Activated CD4-positive, alpha-beta T cell treated with anti-CD3 and anti-CD28 coated beads for 48 hours (primary cell): ENCODE results near the gene GPR158.

Experiments
- DNase-seq: peaks from one replicate; pipeline ENCODE4 v3.0.0-alpha.2; 2020

Gene GPR158

DNA sequence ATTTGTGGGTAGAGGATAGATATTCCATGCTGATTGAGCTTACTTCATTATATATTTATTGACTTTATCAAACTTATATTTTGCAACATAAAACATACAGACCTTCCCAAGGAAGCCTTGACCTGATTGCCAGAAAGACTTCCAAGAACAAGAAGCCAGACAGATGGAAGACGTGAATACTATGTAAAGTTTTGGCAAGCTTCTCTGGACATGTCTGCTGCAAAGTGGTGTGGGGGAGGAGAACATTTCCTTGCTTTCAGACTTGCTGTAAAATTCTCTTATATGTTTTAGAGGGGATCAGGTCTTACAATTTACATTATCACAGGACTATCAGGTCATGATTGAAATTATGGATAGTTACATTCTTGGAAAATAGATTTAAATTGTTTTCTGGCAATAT, 23.4 kb downstream of the GPR158 start:
- DNase-seq: no peak

DNA sequence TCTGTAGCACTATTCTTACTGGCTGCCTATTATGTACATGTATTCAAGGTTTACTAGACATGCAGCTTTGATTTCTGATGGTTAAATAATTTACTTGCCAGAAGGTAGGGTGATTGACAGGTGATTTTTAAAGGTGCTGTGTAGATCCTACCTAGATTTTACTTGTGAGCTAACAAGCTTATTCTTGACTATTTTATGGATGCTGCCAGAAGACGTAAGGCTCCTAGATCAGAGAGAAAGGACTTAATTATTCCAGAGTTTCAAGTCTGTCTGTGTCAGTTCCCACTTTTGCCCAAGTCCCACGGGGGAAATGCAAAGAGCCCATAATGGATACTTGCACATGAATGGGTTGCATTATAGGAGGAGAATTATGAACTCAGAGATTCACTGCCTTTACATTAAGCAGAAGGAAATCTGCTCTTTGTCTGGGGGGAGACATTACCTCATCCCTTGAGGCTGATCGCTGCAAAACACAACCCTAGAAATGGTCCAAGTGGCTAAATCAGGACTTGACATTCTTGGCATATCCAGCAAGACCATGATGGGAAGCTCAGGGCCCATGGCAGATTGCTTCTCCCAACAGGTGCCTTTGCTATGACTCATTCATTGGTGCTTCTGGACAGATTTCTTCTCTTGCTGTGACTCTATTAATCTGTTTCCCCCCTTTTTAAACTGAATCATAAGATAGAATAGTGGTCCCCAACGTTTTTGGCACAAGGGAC, 32.1 kb downstream of the GPR158 start:
- DNase-seq: no peak

DNA sequence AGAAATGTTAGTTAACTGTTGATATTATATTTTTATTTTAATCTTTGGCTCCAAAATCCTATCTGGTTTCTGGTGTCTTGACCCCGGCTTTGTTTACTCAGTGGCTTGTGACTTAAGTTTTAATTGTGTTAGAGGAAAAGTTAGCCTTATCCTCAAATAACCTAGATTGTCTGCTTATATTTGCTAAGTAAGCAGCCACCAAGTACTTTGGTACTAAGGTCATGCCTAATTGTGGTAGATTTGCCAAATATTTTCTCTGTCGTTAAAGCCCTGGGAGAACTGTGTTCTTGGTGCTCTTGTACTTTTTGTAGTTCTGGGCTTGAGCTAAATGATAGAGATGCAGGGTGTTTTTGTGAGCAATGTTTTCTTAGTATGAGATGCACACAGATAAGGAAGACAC, 34.8 kb downstream of the GPR158 start:
- DNase-seq: no peak

DNA sequence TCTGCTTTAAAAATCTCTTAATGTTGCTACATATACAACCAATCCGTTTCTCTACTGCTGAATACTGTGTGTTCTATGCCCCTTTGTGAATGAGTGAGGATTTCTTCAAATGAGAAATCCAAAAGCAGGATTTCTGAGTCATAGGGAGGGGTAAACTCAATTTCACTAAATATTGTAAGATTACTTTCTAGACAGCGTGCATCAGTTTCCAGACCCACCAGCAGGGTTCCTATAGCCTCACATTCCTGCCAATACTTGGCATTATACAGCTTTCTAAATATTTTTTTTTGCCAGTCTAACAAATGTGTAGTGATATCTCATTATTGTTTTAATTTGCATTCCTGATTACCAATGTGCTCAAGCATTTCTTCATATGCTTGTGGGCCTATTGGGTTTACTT, 35.5 kb downstream of the GPR158 start:
- DNase-seq: no peak

DNA sequence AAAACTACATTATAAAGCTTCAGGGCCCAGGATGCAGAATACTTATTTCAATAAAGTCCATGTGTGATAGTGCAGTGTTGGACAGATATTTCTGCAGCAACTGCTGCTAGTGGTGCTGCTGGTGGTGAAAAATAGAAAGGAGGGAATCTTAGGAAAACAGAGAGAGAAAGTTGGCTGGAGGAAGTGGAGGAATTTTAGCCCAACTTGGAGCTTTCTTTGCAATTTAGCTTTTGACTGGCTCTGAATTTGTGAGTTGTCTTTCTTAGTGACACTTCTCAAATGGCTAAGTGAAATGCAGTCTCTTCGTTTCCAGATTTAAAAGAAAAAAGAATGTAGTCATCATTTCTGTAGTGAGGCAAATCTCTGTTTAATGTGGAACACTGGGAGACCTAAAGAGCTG, 45.4 kb downstream of the GPR158 start:
- DNase-seq: no peak

DNA sequence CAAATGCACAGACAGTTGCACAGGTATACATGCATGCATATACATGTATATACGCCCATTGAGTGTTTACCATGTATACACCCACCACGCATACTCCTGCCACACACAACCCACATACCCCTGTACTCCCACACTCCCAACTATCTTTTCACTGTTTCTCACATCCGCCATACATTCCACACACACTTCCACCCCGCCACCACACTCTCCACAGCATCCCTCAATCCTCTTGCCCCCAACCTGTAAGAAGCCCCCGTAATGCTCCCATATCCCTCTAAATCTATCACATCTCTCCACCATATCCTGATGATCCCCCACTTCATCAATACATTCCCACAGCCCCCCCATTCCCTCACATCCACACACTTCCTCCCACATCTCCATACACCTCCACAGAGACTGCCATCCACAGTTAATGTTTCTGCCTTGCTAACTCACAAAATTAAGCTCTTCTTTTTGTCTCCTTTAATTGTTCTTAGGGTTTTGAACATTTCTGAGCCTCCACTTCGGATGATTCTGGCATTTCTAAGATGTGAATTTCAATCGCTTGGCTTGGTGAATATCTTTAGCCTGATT, 47.4 kb downstream of the GPR158 start:
- no peak for DNase-seq

DNA sequence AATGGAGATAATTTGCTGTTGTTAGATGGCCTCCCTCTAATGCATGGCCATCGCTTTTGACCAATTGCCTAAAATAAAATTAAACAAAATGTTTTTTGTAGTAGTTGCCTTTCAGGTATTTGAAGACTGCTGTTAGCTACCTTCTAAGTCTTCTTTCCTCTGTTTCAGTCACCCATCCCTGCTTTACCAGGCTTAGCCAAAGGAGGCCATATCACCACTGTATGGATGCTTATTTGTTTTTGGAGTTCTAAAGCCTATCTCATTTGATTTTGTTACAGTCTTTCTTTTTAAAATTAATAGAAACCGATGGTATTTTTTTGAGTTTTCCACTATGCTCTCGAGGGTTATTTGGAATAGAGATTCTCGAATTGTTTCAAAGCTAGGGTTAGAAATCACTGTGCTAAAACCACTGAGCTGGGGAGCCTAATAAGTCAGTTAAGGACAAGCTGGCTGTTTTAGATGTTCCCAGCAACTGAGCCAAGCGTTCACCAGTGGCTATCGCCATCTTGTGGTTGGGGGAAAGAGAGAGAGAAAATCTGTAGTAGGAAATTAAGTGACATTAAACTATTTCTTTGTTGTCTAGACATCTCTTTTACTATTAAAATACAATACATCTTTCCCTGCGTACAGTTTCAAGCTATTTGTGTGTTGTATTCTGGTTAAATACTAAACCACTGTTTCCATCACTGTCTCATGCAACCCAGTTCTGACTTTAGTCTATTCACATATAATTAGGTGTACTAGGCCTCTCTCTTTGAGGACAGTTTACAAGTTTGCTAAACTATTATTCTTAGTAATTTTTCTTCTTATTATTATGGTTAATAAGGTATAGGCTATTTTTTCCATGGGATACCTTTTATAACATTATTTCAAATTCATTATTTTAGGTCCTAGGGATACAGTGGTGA, 52.2 kb downstream of the GPR158 start:
- peak; percentile 17 for DNase-seq

DNA sequence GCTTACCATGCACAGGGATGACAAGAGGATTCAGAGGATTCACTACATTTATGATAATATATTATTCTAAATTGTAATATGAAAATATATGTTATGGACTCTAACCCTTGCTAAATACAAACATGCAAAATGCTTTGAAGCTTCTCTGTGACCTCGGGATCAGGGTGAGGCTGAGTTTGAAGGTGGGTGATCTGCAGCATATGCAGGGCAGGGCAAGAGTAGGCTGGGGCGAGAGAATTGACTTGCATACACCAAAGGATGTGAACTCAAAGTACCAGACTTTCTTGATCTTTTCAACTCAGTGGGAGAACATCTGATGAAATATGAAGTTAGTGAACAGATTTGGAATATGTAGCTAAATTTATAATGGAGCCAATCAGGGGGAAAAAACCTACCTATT, 57.0 kb downstream of the GPR158 start:
- DNase-seq: no peak

DNA sequence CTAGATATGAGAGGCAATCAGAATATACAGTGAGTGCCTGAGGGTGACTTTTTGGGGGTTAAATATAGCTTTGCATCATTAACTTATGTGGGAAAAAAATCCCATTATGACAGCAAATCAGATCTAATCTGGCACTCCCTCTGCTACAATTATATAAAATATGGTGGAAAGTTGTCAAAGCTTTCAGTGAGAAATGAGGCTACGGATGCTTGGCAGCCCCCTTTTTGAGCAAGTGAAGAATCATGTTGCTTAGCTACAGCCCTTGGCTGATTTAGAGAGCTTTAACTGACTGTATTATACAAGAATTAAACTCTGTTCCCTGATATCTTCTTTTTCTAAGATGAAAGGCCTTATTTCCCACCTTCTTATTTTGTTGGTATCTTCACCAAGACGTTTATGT, 57.4 kb downstream of the GPR158 start:
- no peak for DNase-seq

DNA sequence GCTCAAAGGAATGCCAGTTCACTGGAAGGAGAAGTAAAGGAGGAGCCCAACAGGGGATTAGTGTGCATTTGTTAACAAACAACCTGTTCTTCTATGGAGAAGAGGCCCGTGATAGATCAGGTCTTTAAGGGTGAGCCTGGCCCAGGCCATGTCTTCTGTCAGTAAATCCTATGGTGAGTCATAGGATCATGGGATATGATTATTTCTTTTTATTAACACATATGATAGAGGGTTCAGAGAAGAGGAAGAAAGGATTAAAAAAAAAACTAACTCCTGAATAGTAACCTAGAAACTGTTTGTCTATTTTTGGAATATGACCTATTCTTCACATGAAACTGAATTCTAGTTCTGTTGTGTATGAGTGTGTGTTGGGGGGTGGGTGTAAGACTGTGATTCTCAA, 70.4 kb downstream of the GPR158 start:
- no peak for DNase-seq

DNA sequence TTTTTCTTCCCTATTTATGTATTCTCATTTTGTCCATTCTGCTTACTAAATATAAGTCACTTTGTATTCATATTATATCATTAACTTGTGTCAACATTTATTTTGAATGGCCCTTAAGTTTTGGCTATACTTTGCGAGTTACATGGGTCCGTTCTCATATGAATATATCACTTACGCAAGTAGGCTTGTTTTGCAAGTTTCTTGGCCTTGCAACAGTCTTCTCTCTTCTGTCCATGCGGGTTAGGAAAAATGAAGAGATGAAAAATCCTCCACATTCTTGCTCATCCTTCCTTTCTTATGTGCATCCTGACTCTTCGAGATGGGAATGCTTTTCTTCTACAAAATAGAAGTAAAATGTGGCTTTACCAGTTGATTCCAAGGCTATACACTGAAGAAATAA, 82.8 kb downstream of the GPR158 start:
- no peak for DNase-seq

DNA sequence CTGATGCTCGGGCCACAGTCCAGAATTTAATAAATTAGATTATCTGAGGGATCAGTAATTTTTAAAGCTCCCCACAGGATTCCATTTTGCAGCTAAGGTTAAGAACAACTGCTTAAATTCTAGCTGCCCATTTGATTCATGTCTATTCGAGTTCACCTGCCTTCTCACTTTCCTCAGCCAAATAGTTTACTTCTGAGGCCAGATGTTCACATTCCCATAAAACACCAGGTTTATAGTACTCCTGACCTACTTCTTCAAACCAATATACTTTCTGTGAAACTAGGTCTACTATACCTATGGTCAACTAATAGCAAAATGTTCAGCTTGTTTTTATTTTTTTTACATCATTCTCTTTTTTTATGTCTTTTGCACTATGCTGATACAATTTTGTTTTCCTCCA, 86.3 kb downstream of the GPR158 start:
- DNase-seq: no peak

DNA sequence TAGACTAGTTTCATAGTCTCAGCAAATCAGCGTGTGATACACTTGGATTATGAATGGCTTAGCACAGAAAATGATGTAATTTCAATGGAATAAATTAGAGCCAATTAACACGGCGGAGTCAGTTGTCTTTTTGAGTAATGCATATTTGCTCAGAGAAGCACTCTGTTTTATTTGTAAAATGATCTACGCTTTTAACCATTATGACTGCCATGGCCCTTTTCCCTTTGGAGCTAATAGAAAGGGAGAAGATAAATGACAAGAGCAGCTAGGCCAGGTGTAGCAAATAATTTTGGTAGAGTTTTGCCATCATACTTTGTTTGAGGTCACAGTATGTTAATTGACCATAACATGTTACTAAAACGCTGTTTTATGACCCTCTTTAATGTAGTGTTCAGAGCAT, 86.8 kb downstream of the GPR158 start:
- DNase-seq: no peak

DNA sequence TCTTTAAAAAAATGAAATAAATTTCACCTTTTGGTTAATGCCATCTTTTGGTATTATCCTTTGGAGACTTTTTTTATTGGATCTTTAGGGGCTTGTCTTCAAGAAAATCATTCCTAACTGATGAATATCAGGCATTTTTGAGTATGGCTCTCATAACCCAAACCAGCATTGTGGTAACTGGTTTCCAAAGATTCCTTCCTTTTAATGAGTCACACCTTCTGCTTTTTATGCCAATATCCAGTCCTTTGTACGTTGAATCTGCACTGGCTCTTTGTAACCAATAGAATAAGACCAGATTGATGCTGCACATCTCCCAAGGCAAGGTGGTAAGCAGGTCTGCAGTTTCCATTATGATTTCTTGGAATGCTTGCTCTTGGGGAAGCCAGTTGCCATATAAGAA, 89.1 kb downstream of the GPR158 start:
- DNase-seq: no peak

DNA sequence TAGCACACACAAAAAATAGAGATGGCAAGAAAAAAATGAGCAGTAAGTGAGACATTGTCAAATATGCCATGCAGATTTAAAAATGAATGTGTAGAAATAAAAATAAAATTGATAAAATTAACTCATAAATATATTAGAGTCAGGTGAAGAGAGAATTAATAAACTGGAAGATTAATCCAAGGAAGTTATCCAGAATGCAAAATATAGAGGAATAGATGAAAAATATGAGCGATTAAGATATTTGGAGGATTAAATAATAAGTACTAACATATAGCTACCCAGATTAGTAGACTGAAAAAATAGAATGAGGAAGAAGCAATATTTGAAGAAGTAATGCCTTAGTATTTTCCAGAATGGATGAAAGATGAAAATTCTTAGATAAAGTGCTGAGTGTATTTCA, 103.4 kb downstream of the GPR158 start:
- no peak for DNase-seq

DNA sequence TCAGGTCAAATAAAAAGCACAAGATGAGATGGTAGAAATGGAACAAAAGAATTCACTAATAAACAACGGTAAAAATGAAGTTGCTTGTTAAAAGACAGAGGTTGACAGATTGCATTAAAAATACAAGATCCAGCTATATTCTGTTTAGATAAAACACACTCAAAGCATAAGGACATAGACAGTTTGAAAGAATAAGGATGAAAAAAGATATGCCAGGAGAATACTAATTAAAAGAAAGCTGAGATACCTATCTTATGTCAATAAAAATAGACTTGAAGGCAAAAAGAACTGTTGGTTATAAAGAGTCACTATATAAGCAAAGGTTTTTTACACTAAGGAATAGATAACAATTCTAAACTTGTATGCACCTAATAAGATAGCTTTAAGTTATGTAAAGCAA, 105.3 kb downstream of the GPR158 start:
- DNase-seq: no peak

DNA sequence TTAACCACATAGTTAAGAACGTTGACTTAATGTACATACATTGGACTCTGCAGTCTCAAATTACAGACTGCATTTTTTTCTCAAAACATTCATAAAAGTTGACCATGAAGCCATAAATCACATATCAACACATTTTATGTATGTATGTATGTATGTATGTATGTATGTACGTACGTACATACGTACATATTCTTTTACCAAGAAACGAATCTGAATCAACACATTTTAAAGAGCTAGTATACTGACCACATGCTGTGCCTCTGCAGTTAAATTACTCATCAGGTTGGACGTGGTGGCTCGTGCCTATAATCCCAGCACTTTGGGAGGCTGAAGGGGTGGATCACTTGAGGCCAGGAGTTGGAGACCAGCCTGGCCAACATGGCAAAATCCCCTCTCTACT, 105.8 kb downstream of the GPR158 start:
- no peak for DNase-seq

DNA sequence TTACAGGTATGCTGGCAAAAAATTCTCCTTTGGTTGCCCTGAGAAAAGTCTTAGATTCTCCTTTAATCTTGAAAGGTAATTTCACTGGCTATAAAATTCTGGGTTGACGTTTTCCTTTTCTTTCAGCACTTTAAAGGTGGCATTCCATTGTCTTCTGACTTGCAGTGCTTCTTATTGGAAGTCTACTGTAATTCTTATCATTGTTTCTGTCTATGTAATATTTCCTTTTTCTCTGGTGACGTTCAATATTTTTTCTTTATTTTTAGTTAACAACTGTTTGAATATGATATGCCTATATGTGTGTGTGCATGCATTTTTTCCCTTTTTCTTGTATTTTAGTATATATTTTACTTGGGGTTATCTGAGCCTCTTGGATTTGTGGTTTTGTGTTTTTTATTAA, 111.0 kb downstream of the GPR158 start:
- no peak for DNase-seq

DNA sequence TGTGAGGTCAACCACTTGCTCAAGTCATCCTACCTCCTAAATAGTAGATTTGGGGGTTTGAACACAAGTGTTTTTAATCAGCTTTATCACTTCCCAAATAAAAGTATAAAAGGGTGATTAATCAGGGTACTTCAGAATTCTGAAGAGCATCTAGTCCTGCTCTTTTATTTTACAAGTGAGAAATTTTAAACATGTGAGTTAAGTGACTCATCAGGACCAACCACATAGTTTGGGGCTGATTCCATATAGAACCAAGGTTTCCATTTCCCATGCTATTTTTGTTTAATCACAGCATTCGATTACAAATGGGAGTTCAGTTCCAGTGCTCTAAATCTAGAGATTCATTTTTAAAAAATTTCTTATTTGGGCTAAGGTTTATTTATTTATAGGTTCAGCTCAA, 113.4 kb downstream of the GPR158 start:
- DNase-seq: no peak

DNA sequence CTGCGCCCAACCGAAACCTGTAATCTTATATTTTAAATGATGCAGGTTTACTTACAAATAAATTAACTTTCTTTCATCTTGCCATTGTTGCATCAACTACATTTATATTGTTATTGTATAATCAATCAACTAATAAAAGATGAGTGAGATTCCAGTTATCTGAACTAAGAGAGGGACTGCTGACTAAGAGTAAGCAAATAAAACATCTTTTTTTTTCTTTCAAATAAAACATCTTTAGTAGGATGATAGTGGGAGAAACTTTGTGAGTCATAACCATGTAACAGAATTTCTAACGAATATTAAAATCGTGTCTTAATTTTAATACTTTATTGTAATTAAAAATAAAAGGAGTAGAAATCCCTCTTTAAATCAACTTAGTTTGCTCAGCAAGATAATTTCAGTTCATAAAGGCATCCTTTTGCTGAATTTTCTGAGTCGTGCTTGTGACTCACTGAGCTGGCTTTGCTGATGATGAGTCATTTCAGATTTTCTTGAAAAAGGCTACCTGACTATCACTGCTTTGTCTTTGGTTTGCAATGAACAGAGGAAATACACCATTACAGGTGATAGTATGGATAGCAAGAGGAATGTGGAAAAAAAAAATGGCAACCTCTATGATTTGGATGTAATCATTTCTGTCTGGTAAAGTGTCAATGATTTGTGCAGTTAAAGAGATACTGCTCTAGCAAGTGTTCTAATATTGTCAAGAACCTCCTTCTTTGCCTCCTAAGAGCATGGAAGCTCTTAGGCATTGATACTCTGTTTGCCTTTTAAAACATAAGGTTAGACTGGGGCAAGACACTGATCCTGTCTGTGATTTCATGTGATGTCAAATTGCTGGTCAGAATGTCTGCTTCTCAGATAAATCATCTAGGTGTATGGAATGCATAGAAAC, 119.5 kb downstream of the GPR158 start:
- DNase-seq: no peak

DNA sequence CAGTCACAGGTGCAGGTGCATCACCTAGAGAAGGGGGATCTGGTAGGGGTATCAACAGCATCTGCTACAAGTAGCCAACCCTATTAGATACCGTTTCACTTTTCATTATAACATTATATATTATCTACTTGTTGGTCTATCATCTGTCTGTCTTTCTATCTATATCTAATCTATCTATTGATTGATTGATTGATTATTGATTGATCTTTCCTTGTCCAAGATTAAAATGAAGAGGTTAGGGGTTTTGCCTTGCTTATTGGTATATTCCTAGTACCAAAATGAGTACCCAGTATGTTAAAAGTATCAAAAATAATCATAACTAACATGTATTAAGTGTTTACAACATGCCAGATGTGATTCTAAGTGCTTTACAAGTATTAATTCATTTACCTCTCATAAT, 121.5 kb downstream of the GPR158 start:
- no peak for DNase-seq

DNA sequence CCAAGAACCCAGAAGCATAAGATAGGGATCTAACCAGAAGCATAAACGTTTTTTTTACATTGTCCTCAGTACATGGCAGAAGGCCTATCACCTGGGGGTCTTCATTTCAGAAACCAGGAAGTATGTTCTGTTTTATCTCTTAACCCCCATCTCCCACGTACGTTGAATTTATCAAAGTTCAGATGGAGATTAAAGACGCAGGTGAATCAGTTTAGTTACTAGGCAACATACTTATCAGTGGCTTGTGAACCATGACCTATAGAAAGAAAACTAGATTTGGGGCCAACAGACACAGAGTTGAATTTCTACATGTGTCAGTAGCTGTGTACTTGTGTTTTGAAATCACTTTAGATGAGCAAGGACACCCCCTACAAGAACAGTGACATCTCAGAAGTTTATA, 122.7 kb downstream of the GPR158 start:
- no peak for DNase-seq

DNA sequence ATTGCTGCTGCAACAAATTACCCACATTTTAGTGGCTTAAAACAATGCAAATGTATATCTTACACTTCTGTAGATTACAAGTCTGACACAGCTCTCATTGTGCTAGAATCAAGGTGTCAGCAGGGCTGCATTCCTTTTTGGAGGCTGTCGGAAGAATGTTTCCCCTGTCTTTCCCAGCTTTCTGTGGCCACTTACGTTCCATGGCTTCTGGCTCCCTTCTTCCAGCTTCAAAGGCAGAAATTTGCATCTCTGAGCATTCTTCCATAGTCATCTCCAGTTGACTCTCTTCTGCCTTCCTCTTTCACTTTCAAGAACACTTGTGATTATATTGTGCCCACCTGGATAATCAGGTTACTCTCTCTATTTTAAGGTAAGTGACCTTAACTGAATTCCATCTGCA, 125.3 kb downstream of the GPR158 start:
- DNase-seq: no peak
